GM18499 (cell line): Measurements from ENCODE around the gene GSTT4.
A peak's percentile ranks its signal among the peaks of the same experiment; 100 is the strongest.
"Not testable (repeated sequence)": the region's sequence is repeated elsewhere in the genome, so short reads cannot be mapped to it uniquely, and the experiment has no call there.

ENCODE experiments used
- ATAC-seq: cut with Tn5 transposase; IDR thresholded peaks from one replicate; pipeline ENCODE4 v1.9.1; 2021; ENCODE audit warnings: moderate number of reproducible peaks; ENCODE audit not compliant: insufficient read depth, unreplicated experiment

The GSTT4 gene

GRCh38 chr22:23993581-23994177 lies 11.6 kb downstream of the GSTT4 start:
- ATAC-seq: not testable (repeated sequence)

- ATAC-seq: not testable (repeated sequence)
These were observed 12.2 kb downstream of the GSTT4 start for GRCh38 chr22:23993080-23993479.

GRCh38 chr22:23989583-23990244 lies 15.5 kb downstream of the GSTT4 start:
- ATAC-seq: not testable (repeated sequence)

GRCh38 chr22:23986538-23987178 lies 18.6 kb downstream of the GSTT4 start:
- not testable (repeated sequence) for ATAC-seq

GRCh38 chr22:23986089-23986488 lies 19.2 kb downstream of the GSTT4 start:
- not testable (repeated sequence) for ATAC-seq

- no peak for ATAC-seq
These were observed 20.8 kb downstream of the GSTT4 start for GRCh38 chr22:23984430-23984829.

GRCh38 chr22:23980567-23980966 lies 24.7 kb downstream of the GSTT4 start:
- ATAC-seq: not testable (repeated sequence)

GRCh38 chr22:23979557-23980240 lies 25.6 kb downstream of the GSTT4 start, which contains the start of gene GSTT2:
Gene GSTT2 (plus strand): TSS chr22:23980134.
- ATAC-seq: not testable (repeated sequence)

- ATAC-seq: not testable (repeated sequence)
These were observed 27.9 kb downstream of the GSTT4 start for GRCh38 chr22:23977304-23977703.

- not testable (repeated sequence) for ATAC-seq
These were observed 30.4 kb downstream of the GSTT4 start for GRCh38 chr22:23974836-23975352.

GRCh38 chr22:23974345-23974744 lies 30.9 kb downstream of the GSTT4 start, which contains the start of gene DDT:
Gene DDT (minus strand): TSS chr22:23974441. CDS start chr22:23974414, 27 bp downstream.
- not testable (repeated sequence) for ATAC-seq

- ATAC-seq: not testable (repeated sequence)
These were observed 33.3 kb downstream of the GSTT4 start for GRCh38 chr22:23971927-23972326.

- ATAC-seq: no peak
These were observed 34.3 kb downstream of the GSTT4 start for GRCh38 chr22:23970816-23971486.

GRCh38 chr22:23970201-23970641 lies 35.0 kb downstream of the GSTT4 start:
- ATAC-seq: no peak

GRCh38 chr22:23969071-23969470 lies 36.2 kb downstream of the GSTT4 start:
- no peak for ATAC-seq

GRCh38 chr22:23966568-23966967 lies 38.7 kb downstream of the GSTT4 start, which contains the start of gene DDTL:
Gene DDTL (plus strand): TSS chr22:23966888. CDS start chr22:23966915, 27 bp downstream.
- peak; percentile 77 for ATAC-seq

GRCh38 chr22:23966094-23966493 lies 39.2 kb downstream of the GSTT4 start:
- not testable (repeated sequence) for ATAC-seq

GRCh38 chr22:23961084-23961771 lies 44.0 kb downstream of the GSTT4 start, which contains the start of gene GSTT2B:
Gene GSTT2B (minus strand): TSS chr22:23961195. CDS start chr22:23961131, 64 bp downstream.
- not testable (repeated sequence) for ATAC-seq
